GM23338 (cell line): Measurements from ENCODE around the gene VRK1.

ENCODE experiments used
- CREB1 ChIP-seq: fragments of 250-450 bp; sonication (Bioruptor Pico); IDR thresholded peaks from 2 replicates; pipeline ENCODE4 v1.5.0; 2020; ENCODE audit warnings: low read depth, mild to moderate bottlenecking, moderate library complexity
- EZH2 ChIP-seq: fragments of 200-600 bp; sonication (generic); IDR thresholded peaks from one replicate; pipeline ENCODE4 v1.8.0; 2017; ENCODE audit warnings: antibody characterized with exemption, mild to moderate bottlenecking, low read depth; ENCODE audit not compliant: unreplicated experiment
- EZH2phosphoT487 ChIP-seq: fragments of 200-600 bp; sonication (generic); IDR thresholded peaks from one replicate; pipeline ENCODE4 v1.8.1; 2018; ENCODE audit warnings: antibody characterized with exemption; ENCODE audit not compliant: unreplicated experiment
- JUNB ChIP-seq: IDR thresholded peaks from one replicate; pipeline ENCODE4 v1.6.1; 2016; ENCODE audit warnings: antibody characterized with exemption; ENCODE audit not compliant: unreplicated experiment
- POLR2AphosphoS5 ChIP-seq: IDR thresholded peaks from 2 replicates; pipeline ENCODE4 v1.6.1; 2016; ENCODE audit warnings: antibody characterized with exemption, low read depth
- STAT1 ChIP-seq: IDR thresholded peaks from one replicate; pipeline ENCODE4 v1.6.1; 2016; ENCODE audit warnings: antibody characterized with exemption; ENCODE audit not compliant: unreplicated experiment
- TF ChIP-seq, protein P1 (sequence below), 2 experiments: fragments of 200-600 bp in 1 of 2; sonication (generic) in 1 of 2; conservative IDR thresholded peaks; 2 replicates each; pipeline versions ENCODE4 v1.5.1 to v1.6.1; 2016 to 2017; ENCODE audit warnings: antibody characterized with exemption in 2 of 2, low read depth in 2 of 2, mild to moderate bottlenecking in 2 of 2, moderate library complexity in 1 of 2
- TF ChIP-seq, protein P2 (sequence below): IDR thresholded peaks from one replicate; pipeline ENCODE4 v1.6.1; 2018; ENCODE audit warnings: antibody characterized with exemption; ENCODE audit not compliant: unreplicated experiment

DNA sequence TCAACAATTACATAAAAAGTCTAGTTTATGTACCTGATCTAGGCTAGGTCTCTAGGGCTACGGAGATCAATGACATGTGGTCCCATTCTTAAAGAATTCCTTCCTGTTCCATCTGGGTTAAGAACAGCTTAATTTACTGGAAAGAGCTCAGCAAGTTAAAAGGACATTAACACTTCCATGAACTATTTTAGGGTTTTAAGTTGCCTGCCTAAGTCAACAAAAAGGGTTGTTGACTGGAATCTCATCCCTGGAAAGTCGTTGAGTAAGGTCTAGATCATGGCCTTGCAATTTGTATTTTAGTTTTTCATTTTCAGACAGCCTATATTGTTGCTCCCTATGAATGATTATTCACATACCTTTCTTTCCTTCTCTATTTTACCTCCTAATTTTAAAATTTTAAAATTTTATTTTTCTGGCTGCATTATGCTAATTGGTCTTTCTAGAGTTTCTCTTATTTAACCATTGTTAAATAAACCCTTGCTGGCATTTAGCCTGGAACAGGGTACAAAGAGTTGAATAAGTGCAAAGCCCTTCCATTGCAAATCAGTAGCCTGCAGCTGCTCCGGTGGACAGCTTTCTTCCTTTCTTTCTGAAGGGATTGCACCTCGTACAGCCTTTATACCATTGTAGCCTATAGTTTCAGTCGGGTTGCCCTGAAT is 66.3 kb downstream of the VRK1 start:
- TF ChIP-seq, protein P1, sequence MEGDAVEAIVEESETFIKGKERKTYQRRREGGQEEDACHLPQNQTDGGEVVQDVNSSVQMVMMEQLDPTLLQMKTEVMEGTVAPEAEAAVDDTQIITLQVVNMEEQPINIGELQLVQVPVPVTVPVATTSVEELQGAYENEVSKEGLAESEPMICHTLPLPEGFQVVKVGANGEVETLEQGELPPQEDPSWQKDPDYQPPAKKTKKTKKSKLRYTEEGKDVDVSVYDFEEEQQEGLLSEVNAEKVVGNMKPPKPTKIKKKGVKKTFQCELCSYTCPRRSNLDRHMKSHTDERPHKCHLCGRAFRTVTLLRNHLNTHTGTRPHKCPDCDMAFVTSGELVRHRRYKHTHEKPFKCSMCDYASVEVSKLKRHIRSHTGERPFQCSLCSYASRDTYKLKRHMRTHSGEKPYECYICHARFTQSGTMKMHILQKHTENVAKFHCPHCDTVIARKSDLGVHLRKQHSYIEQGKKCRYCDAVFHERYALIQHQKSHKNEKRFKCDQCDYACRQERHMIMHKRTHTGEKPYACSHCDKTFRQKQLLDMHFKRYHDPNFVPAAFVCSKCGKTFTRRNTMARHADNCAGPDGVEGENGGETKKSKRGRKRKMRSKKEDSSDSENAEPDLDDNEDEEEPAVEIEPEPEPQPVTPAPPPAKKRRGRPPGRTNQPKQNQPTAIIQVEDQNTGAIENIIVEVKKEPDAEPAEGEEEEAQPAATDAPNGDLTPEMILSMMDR (conservative IDR thresholded peaks at IDR 0.05; ENCODE audit: low read depth in 2 of 2), result no peak
- TF ChIP-seq, protein P2, sequence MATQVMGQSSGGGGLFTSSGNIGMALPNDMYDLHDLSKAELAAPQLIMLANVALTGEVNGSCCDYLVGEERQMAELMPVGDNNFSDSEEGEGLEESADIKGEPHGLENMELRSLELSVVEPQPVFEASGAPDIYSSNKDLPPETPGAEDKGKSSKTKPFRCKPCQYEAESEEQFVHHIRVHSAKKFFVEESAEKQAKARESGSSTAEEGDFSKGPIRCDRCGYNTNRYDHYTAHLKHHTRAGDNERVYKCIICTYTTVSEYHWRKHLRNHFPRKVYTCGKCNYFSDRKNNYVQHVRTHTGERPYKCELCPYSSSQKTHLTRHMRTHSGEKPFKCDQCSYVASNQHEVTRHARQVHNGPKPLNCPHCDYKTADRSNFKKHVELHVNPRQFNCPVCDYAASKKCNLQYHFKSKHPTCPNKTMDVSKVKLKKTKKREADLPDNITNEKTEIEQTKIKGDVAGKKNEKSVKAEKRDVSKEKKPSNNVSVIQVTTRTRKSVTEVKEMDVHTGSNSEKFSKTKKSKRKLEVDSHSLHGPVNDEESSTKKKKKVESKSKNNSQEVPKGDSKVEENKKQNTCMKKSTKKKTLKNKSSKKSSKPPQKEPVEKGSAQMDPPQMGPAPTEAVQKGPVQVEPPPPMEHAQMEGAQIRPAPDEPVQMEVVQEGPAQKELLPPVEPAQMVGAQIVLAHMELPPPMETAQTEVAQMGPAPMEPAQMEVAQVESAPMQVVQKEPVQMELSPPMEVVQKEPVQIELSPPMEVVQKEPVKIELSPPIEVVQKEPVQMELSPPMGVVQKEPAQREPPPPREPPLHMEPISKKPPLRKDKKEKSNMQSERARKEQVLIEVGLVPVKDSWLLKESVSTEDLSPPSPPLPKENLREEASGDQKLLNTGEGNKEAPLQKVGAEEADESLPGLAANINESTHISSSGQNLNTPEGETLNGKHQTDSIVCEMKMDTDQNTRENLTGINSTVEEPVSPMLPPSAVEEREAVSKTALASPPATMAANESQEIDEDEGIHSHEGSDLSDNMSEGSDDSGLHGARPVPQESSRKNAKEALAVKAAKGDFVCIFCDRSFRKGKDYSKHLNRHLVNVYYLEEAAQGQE, result no peak
- TF ChIP-seq POLR2AphosphoS5 (no peak), EZH2phosphoT487 (no peak), EZH2 (no peak), STAT1 (no peak), JUNB (no peak), CREB1 (no peak)
